Uterus (tissue), 2 donors: Measurements from ENCODE around the gene SFSWAP.

Experiments used
- POLR2A ChIP-seq, 2 donors: fragments of 450-650 bp; IDR thresholded peaks; one replicate each; pipeline ENCODE4 v1.6.1; 2016; ENCODE audit warnings: antibody characterized with exemption in 2 of 2, mild to moderate bottlenecking in 1 of 2, moderate library complexity in 1 of 2
- TF ChIP-seq, protein P1 (sequence below), 4 experiments: fragments of 200-600 bp in 2 of 4; fragments of 450-650 bp in 2 of 4; sonication (generic) in 2 of 4; IDR thresholded peaks; one replicate each; pipeline ENCODE4 v1.5.1; 2016 to 2019; ENCODE audit warnings: antibody characterized with exemption in 4 of 4, mild to moderate bottlenecking in 2 of 4, moderate library complexity in 1 of 4

DNA sequence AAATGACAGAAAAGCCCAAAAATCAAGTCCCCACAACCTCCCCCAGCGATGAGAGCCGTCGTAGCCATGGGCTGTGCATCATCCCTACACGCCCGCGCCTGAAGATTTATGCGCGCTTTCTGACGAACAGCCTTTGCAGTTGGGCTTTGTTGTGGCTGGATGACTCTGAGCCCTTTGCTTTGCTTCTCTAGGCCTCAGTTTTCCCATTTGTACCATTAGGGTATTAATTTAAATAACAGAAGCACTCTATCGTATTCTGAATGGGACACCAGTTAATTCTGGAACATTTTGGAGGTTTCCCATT lies 24.2 kb downstream of the SFSWAP start:
- TF ChIP-seq, protein P1, sequence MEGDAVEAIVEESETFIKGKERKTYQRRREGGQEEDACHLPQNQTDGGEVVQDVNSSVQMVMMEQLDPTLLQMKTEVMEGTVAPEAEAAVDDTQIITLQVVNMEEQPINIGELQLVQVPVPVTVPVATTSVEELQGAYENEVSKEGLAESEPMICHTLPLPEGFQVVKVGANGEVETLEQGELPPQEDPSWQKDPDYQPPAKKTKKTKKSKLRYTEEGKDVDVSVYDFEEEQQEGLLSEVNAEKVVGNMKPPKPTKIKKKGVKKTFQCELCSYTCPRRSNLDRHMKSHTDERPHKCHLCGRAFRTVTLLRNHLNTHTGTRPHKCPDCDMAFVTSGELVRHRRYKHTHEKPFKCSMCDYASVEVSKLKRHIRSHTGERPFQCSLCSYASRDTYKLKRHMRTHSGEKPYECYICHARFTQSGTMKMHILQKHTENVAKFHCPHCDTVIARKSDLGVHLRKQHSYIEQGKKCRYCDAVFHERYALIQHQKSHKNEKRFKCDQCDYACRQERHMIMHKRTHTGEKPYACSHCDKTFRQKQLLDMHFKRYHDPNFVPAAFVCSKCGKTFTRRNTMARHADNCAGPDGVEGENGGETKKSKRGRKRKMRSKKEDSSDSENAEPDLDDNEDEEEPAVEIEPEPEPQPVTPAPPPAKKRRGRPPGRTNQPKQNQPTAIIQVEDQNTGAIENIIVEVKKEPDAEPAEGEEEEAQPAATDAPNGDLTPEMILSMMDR (IDR thresholded peaks at IDR 0.05): no peak
- TF ChIP-seq POLR2A (IDR thresholded peaks at IDR 0.05): no peak
